GM19193 (cell line): Measurements from ENCODE around the gene TM9SF3.
A peak's percentile ranks its signal among the peaks of the same experiment; 100 is the strongest.

Experiments used
- POLR2A ChIP-seq: IDR thresholded peaks from 4 replicates; pipeline ENCODE4 v1.6.1; 2011; ENCODE audit not compliant: insufficient read depth, insufficient read length; ENCODE audit errors: extremely low read depth

TM9SF3 gene

GRCh38 chr10:96586419-96587263, at the start of gene TM9SF3:
TM9SF3 (minus strand) TSS chr10:96587012; CDS start chr10:96586835, 177 bp downstream.
- TF ChIP-seq POLR2A, result peak; percentile 94

- TF ChIP-seq POLR2A, result no peak
These were observed 49.7 kb upstream of the TM9SF3 start for GRCh38 chr10:96636551-96636950.

GRCh38 chr10:96632974-96633710, 46.3 kb upstream of the TM9SF3 start:
- TF ChIP-seq POLR2A, result no peak

- no peak for TF ChIP-seq POLR2A
These were observed 40.5 kb upstream of the TM9SF3 start for GRCh38 chr10:96627292-96627691.

- TF ChIP-seq POLR2A, result no peak
These were observed 40.0 kb upstream of the TM9SF3 start for GRCh38 chr10:96626795-96627194.

GRCh38 chr10:96625173-96625572, 38.4 kb upstream of the TM9SF3 start:
- TF ChIP-seq POLR2A, result no peak

- TF ChIP-seq POLR2A, result no peak
These were observed 35.4 kb upstream of the TM9SF3 start for GRCh38 chr10:96622013-96622787.

- TF ChIP-seq POLR2A, result no peak
These were observed 33.3 kb upstream of the TM9SF3 start for GRCh38 chr10:96619796-96620773.

GRCh38 chr10:96619120-96619519, 32.3 kb upstream of the TM9SF3 start:
- TF ChIP-seq POLR2A, result no peak

GRCh38 chr10:96618653-96619052, 31.8 kb upstream of the TM9SF3 start:
- TF ChIP-seq POLR2A, result no peak

GRCh38 chr10:96616961-96617360, 30.1 kb upstream of the TM9SF3 start:
- TF ChIP-seq POLR2A, result no peak

GRCh38 chr10:96614515-96614914, 27.7 kb upstream of the TM9SF3 start:
- TF ChIP-seq POLR2A, result no peak

GRCh38 chr10:96613576-96613975, 26.8 kb upstream of the TM9SF3 start:
- no peak for TF ChIP-seq POLR2A
